HepG2 (cell line): ENCODE measurements around the gene MAP3K3. TPM values are rescaled to one million over a fixed set of nuclear protein-coding genes. Genes with fewer than 3 reads are reported as not detected.

Experiments used
- ATAC-seq: fragments of 200-7000 bp; cut with Tn5 transposase; 3 replicates; pipeline ENCODE4 v1.9.1; 2020; ENCODE audit warnings: mild to moderate bottlenecking, moderate library complexity
- BruUV-seq: library from RNA; stranded (reverse); fragments of 400-500 nt; replicated peaks from 2 replicates; lab custom pipeline; 2021; lab: Mats Ljungman, UMichigan
- CTCF ChIA-PET: fragments of 300-600 bp; formaldehyde crosslinking; extraction: SDS; loops from one replicate; lab custom pipeline; 2021; ENCODE audit warnings: low total read pairs, inconsistent platforms, low intra/inter-chr PET ratio; lab: Yijun Ruan, JAX
- POLR2A ChIA-PET: fragments of 350-600 bp; sonication (Branson Sonifier 250); formaldehyde crosslinking; loops from one replicate; lab custom pipeline; 2020; ENCODE audit warnings: antibody characterized with exemption, inconsistent platforms; lab: Yijun Ruan, JAX
- DNase-seq: peaks from one replicate; pipeline ENCODE4 v3.0.0-alpha.2; 2015; ENCODE audit warnings: low spot score
- FAIRE-seq: peaks from 3 replicates; lab custom pipeline; 2011; peaks lifted over from hg19 to GRCh38; lab: Jason Lieb, UNC
- H2AFZ ChIP-seq: one replicate; pipeline ENCODE4 v1.6.1; 2011; ENCODE audit warnings: low read length, inconsistent platforms
- H3K27ac ChIP-seq: fragments of 300-600 bp; 3 replicates; pipeline ENCODE4 v1.8.0; 2011; ENCODE audit warnings: mixed run types, mild to moderate bottlenecking, mixed read lengths, low read length, inconsistent platforms; ENCODE audit not compliant: insufficient read depth; ENCODE audit errors: extremely low read length
- H3K27me3 ChIP-seq, 2 experiments: fragments of 200-600 bp in 1 of 2; 2 replicates in 1 of 2; 3 replicates in 1 of 2; pipeline versions ENCODE4 v1.6.0 to v1.8.0; 2011; ENCODE audit warnings: low read length in 2 of 2, mild to moderate bottlenecking in 2 of 2, moderate library complexity in 2 of 2, inconsistent platforms in 1 of 2; ENCODE audit not compliant: insufficient read depth in 2 of 2, control insufficient read depth in 1 of 2
- H3K36me3 ChIP-seq, 2 experiments: fragments of 200-600 bp in 1 of 2; replicated peaks in 1 of 2; 2 replicates in 1 of 2; 3 replicates in 1 of 2; pipeline versions ENCODE4 v1.5.1 to v1.8.0; 2011; ENCODE audit warnings: low read length in 2 of 2, inconsistent platforms in 1 of 2; ENCODE audit not compliant: insufficient read depth in 2 of 2, control insufficient read depth in 1 of 2
- H3K4me1 ChIP-seq: 2 replicates; pipeline ENCODE4 v1.5.1; 2012; ENCODE audit warnings: low read length, inconsistent platforms; ENCODE audit not compliant: insufficient read depth
- H3K4me2 ChIP-seq: 2 replicates; pipeline ENCODE4 v1.6.0; 2011; ENCODE audit warnings: low read depth, low read length, inconsistent platforms
- H3K4me3 ChIP-seq, 3 experiments: fragments of 200-600 bp in 1 of 3; sonication (generic), shearing (Covaris generic) in 1 of 3; replicated peaks in 1 of 3; 2 replicates each; pipeline ENCODE4 v1.5.1; 2011 to 2016; ENCODE audit warnings: low read length in 3 of 3, inconsistent platforms in 2 of 3, low read depth in 2 of 3, mild to moderate bottlenecking in 2 of 3, control low read depth in 1 of 3, mixed read lengths in 1 of 3; ENCODE audit not compliant: insufficient read depth in 1 of 3
- H3K79me2 ChIP-seq: one replicate; pipeline ENCODE4 v1.6.1; 2011; ENCODE audit warnings: low read length, inconsistent platforms; ENCODE audit not compliant: insufficient read depth
- H3K9ac ChIP-seq: 2 replicates; pipeline ENCODE4 v1.6.0; 2011; ENCODE audit warnings: mild to moderate bottlenecking, low read depth, low read length, inconsistent platforms; ENCODE audit not compliant: insufficient read depth
- H3K9me3 ChIP-seq: 2 replicates; pipeline ENCODE4 v1.5.1; 2012; ENCODE audit warnings: mild to moderate bottlenecking, low read length
- H4K20me1 ChIP-seq: 2 replicates; pipeline ENCODE4 v1.6.0; 2011; ENCODE audit warnings: inconsistent platforms, mild to moderate bottlenecking, low read length, moderate library complexity; ENCODE audit not compliant: insufficient read depth
- CC2D1A ChIP-seq: sonication (generic); formaldehyde crosslinking; IDR thresholded peaks from 2 replicates; pipeline ENCODE4 v1.8.1; 2023; ENCODE audit warnings: mild to moderate bottlenecking, missing genetic modification reagents
- FOSL2 ChIP-seq: sonication (generic); formaldehyde crosslinking; IDR thresholded peaks from 2 replicates; pipeline ENCODE4 v1.4.0; 2020; ENCODE audit warnings: missing genetic modification reagents
- HNRNPK ChIP-seq: fragments of 200-400 bp; formaldehyde crosslinking; IDR thresholded peaks from 2 replicates; pipeline ENCODE4 v1.6.1; 2018; ENCODE audit warnings: low read length, low read depth, moderate library complexity, mild to moderate bottlenecking; ENCODE audit not compliant: poor library complexity, severe bottlenecking
- NRL ChIP-seq: sonication (generic); formaldehyde crosslinking; IDR thresholded peaks from 2 replicates; pipeline ENCODE4 v1.5.0; 2020; ENCODE audit warnings: missing genetic modification reagents, mild to moderate bottlenecking, moderate library complexity, borderline replicate concordance
- SALL2 ChIP-seq: sonication (generic); formaldehyde crosslinking; IDR thresholded peaks from 2 replicates; pipeline ENCODE4 v1.8.1; 2023; ENCODE audit warnings: mild to moderate bottlenecking, missing genetic modification reagents, inconsistent platforms
- U2AF2 ChIP-seq: fragments of 200-400 bp; formaldehyde crosslinking; IDR thresholded peaks from 2 replicates; pipeline ENCODE4 v1.6.1; 2017; ENCODE audit warnings: low read depth, mild to moderate bottlenecking, low read length
- ZBTB38 ChIP-seq: sonication (generic); formaldehyde crosslinking; IDR thresholded peaks from 2 replicates; pipeline ENCODE4 v1.5.1; 2020; ENCODE audit warnings: mild to moderate bottlenecking, missing genetic modification reagents
- ZNF547 ChIP-seq: sonication (generic); formaldehyde crosslinking; IDR thresholded peaks from 2 replicates; pipeline ENCODE4 v1.5.1; 2020; ENCODE audit warnings: mild to moderate bottlenecking, missing genetic modification reagents
- WGBS: methylation state at CpG from one replicate; pipeline ENCODE4 v1.1.6; 2017; ENCODE audit warnings: low lambda C conversion rate; 5-methylcytosine and 5-hydroxymethylcytosine counted together
- in situ Hi-C: cut with HindIII; loops from 2 replicates; pipeline ENCODE4 v1.10.0; 2017; ENCODE audit warnings: low pct_unique_long_range_greater_than_20kb; ENCODE audit not compliant: extremely low pct_ligation_motif_present
- intact Hi-C: fragments of 100-400 bp; cut with micrococcal nuclease; formaldehyde crosslinking; loops from one replicate; pipeline ENCODE4 v1.10.0; 2022; ENCODE audit not compliant: unreplicated experiment
- polyA plus RNA-seq, 8 experiments: library from polyadenylated mRNA; depleted of rRNA in 3 of 8; stranded (reverse) in 7 of 8; unstranded in 1 of 8; fragments of >200 nt; fragmentation: Illumina TruSeq in 4 of 8; extraction: Trizol in 4 of 8; gene quantifications; 2 replicates each; pipeline versions ENCODE4 v1.2.1 to v1.2.3, GENCODE V29; 2011 to 2016; ENCODE audit warnings: low read depth in 4 of 8, missing spikeins in 1 of 8, mixed read lengths in 1 of 8; ENCODE audit not compliant: insufficient read depth in 1 of 8
- total RNA-seq, 5 experiments: library from RNA; depleted of rRNA; stranded (reverse); fragments of >200 nt; fragmentation: Illumina TruSeq; extraction: Trizol; gene quantifications; 2 replicates each; pipeline ENCODE4 v1.2.3, GENCODE V29; 2016; ENCODE audit warnings: low read depth in 1 of 5
- TF ChIP-seq, protein P1 (sequence below): sonication (generic); formaldehyde crosslinking; IDR thresholded peaks from 2 replicates; pipeline ENCODE4 v1.5.1; 2020; ENCODE audit warnings: mild to moderate bottlenecking, missing genetic modification reagents, moderate library complexity
- TF ChIP-seq, protein P2 (sequence below): sonication (generic); formaldehyde crosslinking; IDR thresholded peaks from 2 replicates; pipeline ENCODE4 v1.4.0; 2020; ENCODE audit warnings: missing genetic modification reagents
- TF ChIP-seq, protein P3 (sequence below): sonication (generic); formaldehyde crosslinking; IDR thresholded peaks from 2 replicates; pipeline ENCODE4 v1.5.1; 2020; ENCODE audit warnings: missing genetic modification reagents, mild to moderate bottlenecking, borderline replicate concordance
- TF ChIP-seq, protein P4 (sequence below): sonication (generic); formaldehyde crosslinking; IDR thresholded peaks from 2 replicates; pipeline ENCODE4 v1.4.0; 2020; ENCODE audit warnings: mild to moderate bottlenecking, missing genetic modification reagents

The MAP3K3 gene
- total and polyA plus RNA-seq, 2 of the 13 experiments (the other 11 are each of a cell fraction or from before 2014, with no cell fraction given): 17.7 to 21.8 TPM

DNA sequence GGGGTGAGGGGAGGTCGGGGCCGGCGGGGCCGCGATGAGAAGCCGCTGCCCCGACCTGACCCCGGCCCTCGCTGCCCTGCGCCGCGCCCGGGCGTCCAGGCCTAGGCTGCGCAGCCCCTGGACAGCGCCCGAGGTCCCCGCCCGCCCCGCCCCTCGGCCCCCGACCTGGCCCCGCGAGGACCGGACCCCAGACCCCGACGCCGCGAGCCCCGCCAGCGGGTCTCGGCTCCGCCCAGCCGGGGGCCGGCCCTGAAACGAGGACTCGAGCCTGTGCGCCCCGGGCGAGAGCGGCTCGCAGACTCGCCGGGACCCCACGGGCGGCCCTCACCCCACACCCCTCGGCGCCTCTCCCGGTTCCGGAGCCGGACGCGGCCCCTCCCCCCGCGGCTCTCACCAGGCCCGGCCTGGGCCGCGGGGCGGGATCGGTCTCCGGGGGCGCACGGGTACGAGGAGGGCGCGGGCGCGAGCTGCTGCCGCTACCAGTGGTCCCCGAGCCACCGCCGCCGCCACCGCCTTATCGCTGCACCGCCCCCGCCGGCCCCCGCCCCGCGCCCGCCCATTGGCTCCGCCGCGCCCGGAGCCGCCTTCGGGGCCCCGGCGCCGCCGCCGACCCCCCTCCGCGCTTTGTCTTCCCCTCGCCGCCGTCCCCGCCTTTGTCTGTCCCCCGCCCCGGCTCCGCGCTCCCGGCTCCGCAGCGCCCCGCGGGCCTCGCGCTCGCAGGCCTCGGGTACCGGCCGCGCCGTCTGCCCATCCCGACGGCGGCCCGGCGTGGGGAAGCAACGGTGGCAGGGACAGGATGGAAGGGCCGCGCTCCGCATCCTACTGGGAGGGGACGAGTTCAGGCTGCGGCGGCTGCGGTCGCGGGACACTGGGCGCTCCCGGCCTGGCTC, 77.7 kb downstream of the MAP3K3 start, which contains the start of gene LIMD2 (continued):
- TF ChIP-seq U2AF2: no peak
- TF ChIP-seq ZBTB38 (CRISPR knock-in tag): no peak
- no peak for TF ChIP-seq NRL (CRISPR knock-in tag)

DNA sequence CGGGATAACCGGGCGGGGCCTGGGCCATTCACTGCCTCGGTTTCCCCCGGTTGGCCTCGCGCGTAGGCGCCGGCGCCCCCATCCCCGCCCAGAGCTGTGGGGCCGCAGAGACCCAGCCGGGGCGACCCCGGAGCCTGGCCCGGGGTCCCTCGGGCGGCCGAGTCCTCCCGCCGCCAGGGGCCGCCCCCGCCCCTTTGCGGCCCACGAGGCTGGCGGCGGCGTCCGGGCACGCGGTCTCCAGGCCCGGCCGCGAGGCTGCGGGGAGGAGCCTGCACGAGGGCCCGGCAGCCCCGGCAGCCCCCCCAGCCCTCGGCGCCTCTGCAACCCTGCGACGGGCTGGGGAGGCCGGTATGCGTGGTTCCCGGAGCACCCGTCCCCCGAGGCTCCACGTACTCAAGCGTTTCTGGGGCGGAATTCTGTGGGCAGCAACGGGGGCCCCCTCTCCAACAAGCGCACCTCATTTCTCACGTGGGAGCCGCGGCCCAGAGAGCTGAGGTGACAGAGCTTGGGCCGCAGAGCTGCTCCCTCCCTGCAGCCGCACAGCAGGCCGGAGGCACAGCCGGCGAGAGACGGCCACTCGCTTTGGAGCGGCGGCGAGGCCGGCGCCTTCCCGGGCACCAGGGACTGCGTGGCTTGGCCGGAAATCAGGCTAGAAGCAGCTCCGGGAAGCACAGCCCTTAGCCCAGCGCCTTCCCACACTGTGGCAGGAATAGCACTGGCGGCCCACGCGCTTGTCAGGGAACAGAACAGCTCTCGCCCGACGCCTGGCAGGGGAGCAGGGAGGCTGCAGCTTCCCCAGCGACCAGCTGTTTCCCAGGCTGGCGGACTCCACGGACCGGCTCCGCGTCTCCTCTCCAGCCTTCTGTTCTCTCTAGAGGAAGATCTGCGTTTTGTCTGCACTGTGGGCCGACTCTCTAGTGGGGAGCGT, 78.6 kb downstream of the MAP3K3 start:
- DNase-seq: no peak
- ChIA-PET POLR2A (interaction anchor here (1.0 to 1.1 kb wide), 2 partner anchors 72 to 79 kb away, joined by 4 to 5 read pairs; partner anchors contain the start of genes CCDC47 and MAP3K3), CTCF (no interaction called here)
- FAIRE-seq: no peak
- Histone ChIP-seq H4K20me1 (no peaks in the 10 kb centered on the region), H3K9me3 (no peaks in the 10 kb centered on the region), H3K79me2 (no peaks in the 10 kb centered on the region), H2AFZ (no peak overlapping the region), H3K27me3 (no peaks in the 10 kb centered on the region), H3K9ac (no peak overlapping the region), H3K4me2 (peak overlapping the region; percentile 57), H3K27ac (no peak overlapping the region), H3K36me3 (peaks cover 0 to 1% of the 10 kb centered on the region in 2 experiments; a peak in 2 of 5 replicates), H3K4me1 (peaks cover 18% of the 10 kb centered on the region), H3K4me3 (peak overlapping the region in 2 of 3 experiments; percentile 67 to 77; a peak in 3 of 6 replicates)
- 94% methylated on average over 35 of the region's 88 CpGs for WGBS
- in situ Hi-C loops (no loop called here), intact Hi-C loops (no loop called here)
- no TSS peak for BruUV-seq
- no peak for ATAC-seq
- TF ChIP-seq, protein P1, sequence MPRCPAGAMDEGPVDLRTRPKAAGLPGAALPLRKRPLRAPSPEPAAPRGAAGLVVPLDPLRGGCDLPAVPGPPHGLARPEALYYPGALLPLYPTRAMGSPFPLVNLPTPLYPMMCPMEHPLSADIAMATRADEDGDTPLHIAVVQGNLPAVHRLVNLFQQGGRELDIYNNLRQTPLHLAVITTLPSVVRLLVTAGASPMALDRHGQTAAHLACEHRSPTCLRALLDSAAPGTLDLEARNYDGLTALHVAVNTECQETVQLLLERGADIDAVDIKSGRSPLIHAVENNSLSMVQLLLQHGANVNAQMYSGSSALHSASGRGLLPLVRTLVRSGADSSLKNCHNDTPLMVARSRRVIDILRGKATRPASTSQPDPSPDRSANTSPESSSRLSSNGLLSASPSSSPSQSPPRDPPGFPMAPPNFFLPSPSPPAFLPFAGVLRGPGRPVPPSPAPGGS (CRISPR knock-in tag): 0 out of 2 replicates have a peak, but pooled peaks have one; percentile 1
- TF ChIP-seq CC2D1A (CRISPR knock-in tag): no peak
- 0 out of 2 replicates have a peak, but pooled peaks have one; percentile 28 for TF ChIP-seq SALL2 (CRISPR knock-in tag)
- TF ChIP-seq, protein P2, sequence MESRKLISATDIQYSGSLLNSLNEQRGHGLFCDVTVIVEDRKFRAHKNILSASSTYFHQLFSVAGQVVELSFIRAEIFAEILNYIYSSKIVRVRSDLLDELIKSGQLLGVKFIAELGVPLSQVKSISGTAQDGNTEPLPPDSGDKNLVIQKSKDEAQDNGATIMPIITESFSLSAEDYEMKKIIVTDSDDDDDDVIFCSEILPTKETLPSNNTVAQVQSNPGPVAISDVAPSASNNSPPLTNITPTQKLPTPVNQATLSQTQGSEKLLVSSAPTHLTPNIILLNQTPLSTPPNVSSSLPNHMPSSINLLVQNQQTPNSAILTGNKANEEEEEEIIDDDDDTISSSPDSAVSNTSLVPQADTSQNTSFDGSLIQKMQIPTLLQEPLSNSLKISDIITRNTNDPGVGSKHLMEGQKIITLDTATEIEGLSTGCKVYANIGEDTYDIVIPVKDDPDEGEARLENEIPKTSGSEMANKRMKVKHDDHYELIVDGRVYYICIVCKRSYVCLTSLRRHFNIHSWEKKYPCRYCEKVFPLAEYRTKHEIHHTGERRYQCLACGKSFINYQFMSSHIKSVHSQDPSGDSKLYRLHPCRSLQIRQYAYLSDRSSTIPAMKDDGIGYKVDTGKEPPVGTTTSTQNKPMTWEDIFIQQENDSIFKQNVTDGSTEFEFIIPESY: peak; percentile 97
- TF ChIP-seq FOSL2 (CRISPR knock-in tag): no peak
- TF ChIP-seq, protein P3, sequence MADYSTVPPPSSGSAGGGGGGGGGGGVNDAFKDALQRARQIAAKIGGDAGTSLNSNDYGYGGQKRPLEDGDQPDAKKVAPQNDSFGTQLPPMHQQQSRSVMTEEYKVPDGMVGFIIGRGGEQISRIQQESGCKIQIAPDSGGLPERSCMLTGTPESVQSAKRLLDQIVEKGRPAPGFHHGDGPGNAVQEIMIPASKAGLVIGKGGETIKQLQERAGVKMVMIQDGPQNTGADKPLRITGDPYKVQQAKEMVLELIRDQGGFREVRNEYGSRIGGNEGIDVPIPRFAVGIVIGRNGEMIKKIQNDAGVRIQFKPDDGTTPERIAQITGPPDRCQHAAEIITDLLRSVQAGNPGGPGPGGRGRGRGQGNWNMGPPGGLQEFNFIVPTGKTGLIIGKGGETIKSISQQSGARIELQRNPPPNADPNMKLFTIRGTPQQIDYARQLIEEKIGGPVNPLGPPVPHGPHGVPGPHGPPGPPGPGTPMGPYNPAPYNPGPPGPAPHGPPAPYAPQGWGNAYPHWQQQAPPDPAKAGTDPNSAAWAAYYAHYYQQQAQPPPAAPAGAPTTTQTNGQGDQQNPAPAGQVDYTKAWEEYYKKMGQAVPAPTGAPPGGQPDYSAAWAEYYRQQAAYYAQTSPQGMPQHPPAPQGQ (CRISPR knock-in tag): no peak
- TF ChIP-seq, protein P4, sequence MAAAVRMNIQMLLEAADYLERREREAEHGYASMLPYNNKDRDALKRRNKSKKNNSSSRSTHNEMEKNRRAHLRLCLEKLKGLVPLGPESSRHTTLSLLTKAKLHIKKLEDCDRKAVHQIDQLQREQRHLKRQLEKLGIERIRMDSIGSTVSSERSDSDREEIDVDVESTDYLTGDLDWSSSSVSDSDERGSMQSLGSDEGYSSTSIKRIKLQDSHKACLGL (CRISPR knock-in tag): 0 out of 2 replicates have a peak, but pooled peaks have one; percentile 13
- no peak for TF ChIP-seq HNRNPK
- peak; percentile 81 for TF ChIP-seq ZBTB38 (CRISPR knock-in tag)
- peak; percentile 18; the same call in 1 of the 2 replicates for TF ChIP-seq ZNF547 (CRISPR knock-in tag)
